Stimulated activated CD4-positive, alpha-beta T cell treated with anti-CD3 and anti-CD28 coated beads, Interleukin-4, amount 100 ng/mL, for 1 hour (primary cell): Measurements from ENCODE around the gene MAST4.

Experiments used
- DNase-seq: peaks from one replicate; pipeline ENCODE4 v3.0.0-alpha.2; 2020

The MAST4 gene

DNA sequence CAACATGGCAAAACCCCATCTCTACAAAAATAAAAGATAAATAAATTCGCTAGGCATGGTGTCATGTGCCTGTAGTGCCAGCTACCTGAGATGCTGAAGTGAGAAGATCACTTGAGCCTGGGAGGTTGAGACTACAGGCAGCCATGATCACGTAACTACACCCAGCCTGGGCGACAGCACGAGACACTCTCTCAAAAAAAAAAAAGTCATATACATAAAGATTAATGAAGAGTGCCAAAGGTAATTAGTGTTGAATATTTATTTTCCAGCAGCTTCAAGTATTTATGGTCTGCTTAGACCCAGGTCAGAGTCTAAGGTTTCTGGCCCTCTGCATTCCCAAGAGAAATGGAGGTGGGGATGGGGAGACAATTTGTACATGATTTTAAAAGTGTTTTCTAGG, 432.7 kb downstream of the MAST4 start:
- no peak for DNase-seq

DNA sequence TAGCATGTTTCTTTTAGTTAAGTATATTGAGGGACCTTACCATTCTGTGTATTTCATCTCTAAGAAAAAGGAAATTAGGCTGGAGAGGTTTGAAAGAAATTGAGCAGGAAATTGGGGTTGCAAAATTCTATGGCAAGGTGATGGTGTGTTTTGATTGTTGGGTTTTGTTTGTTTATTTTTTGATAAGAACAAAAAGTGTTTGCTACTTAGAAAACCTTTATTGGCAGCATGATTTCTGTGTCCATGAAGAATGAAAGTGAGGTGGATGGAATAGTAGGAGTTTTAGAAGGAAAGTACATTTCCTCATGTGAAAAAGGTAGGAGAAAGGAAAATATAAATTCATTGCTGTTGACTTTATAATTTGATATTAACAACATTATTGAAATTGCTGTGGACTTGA, 433.3 kb downstream of the MAST4 start:
- DNase-seq: no peak

DNA sequence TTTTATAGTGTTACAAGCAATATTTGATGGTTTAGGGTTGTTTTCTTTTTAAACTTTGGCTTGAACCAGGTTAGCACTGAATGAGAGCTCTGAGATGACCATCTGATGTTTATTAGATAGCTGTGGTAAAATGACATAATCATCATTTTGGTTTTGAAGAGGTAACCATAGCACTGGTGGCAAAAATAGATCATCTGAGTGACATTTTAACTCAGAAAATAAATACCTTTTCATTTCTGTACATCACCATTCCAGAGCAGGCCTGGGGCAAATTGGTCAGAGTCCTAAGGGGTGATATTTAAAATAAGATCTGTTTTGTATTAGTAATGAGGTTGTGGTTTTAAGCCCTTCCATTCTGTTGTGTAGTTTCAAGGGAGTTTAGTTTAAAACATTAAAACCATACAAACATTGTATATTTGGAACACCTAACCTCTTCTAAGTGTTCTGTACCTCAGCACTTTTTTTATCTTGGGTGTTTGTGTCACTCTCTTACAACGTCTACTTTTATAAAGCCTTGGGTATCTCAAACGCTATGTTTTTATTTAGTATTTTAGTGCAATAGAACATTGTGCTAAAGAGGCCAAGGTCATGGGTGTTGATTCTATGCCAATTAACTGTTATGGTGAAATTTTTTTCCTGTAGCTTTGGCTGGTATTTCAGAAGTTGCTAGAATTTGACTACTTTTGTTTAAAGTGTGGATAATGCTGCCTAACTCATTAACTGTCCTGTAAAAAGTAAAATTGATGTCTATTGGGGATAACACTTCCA, 434.3 kb downstream of the MAST4 start:
- DNase-seq: no peak

DNA sequence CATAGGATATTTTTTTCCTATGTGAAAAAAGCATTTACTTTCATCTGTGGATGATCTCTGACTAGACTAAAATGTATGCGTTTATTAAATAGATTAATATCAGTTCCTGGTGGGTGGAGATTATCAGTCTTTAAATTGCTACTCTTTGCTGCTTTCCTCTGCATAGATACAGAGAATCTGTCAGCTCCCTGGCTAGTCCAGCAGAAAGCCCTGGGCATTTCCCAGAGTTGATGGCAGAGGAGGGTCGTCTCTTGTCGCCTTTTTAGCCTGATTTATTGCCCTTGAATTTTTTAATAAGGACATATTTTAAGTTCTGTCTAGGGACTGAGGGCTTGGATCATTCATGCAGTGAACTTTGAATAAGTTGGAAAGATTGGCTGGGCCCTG, 434.9 kb downstream of the MAST4 start:
- no peak for DNase-seq

DNA sequence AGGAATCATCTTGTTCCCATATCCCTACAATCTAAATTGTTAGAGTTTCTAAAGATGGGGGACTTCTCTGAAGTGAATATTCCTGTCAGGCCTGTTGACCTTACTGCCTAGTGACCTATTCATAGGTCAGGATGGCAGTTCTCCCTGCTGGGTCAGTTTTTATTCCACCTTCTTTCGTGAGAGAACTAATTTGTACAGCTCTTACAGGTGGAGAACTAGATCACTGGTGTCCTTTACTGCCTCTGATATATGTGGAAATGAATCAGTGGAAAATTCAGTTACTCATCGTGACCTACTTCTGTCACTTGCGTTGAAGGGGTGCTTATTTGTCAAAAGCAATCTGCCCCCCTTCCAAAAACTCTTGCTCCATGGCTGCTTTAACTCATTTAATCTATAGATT, 435.5 kb downstream of the MAST4 start:
- DNase-seq: no peak

DNA sequence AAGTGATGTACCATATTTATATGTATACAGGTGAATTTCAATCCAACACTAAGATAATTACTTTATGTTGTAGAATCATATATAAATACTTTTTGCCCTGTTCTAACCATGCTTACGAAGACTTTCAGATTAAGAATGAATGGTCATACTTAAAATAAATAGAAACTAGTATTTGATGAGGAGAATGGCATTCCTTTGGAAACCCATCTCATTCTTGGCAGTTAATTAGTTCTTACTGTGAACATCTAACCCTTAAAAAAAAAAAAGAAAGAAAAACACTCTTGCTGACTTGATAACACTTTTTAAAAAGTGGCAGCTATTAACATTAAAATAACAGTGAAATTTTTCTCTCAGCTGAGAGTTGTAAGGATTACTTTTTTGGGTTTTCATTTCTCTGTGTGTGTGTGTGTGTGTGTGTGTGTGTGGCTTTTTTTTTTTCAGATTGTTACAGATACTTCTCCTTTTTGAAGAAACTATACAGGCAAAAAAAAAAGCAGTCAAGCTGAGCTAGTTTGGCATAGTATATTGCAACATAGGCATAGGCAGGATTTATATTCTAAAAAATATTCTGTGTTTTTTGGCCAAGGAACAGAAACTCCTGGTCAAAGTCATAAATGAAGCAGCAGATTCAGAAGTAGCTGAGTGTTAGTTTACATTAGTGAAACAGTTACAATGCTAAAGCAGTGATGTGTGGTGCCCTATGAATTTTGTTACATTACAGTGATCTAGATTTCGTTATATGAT, 436.9 kb downstream of the MAST4 start:
- no peak for DNase-seq

DNA sequence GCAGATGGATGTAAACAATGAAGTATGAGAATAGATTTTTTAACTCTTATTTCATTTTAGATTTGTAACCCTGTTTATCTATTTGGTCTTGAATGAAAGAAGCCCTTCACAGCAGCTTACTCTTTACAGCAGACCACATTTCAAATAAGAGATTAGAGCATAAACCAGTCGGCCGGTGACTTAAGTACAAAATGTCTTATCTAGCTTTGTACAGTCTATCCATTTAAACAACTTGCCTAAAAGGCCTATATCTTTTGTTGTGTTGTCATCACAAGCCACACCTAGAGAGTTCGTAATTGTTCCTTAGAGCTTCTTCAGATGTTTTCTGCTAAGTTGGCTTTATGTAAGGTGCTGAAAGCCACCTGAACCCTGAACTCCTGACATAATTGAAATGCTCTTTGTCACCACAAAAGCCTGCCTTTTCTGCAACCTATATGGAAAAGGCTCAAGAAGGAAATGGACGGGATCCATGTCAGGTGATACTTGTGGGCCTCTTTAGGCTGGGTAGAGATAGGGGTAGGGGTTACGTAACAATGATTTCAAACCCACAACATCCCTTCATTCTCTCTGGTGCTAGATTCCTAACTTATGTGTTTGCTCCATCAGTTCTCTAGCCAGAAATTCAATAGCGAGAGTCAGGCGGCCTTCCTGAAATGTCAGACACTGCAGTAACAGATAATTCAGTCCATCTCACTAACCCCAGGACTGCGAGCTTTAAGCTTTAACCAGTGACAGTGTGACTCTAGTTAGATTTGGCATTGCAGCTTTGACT, 437.9 kb downstream of the MAST4 start:
- no peak for DNase-seq

DNA sequence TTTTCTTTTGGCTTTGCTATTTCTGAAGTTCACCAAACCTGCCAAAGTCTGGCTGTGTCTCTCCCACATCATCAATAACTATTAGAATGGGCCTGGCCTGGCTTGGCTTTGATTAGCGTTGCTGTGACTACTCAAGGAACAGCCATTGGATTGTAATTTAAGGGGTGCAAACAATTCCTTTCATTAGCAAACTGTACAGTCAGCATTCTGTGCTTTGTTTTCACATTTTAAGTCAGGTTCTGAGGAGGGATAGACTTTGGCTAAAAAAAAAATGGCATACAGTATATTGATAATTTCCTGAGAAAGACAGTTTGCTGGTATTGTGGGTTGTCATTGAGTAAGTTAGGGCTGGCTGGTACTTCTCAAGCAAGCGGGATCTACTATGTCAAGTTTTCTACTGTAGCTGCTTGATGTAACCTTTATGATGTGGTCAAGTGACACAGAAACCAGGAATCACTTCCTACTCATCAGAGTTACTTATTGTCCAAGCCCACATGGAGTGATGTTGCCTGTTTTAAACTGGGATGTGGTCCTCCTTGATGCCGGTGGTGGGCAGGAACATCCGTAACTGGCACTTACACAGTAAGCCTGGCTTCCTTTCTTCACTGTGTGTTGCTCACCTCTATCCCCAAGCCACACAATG, 439.0 kb downstream of the MAST4 start:
- no peak for DNase-seq

DNA sequence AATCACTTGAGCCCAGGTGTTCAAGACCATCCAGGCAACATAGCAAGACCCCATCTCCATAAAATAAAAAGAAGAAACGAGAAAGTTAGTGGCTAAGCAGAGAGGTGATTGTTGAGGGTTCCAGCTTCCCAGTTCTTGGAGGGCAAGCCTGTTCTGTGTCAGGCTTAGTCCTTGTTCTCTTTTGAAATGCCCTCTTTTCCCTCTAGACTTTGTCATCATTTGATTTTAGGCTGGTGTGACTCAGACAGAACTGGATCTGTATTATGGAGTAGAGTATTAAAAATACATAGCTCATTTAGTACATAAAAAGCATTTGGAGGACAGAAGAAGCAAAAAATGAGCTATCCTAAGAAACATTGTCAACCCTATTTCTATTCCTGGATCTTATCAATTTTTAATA, 441.0 kb downstream of the MAST4 start:
- DNase-seq: no peak

DNA sequence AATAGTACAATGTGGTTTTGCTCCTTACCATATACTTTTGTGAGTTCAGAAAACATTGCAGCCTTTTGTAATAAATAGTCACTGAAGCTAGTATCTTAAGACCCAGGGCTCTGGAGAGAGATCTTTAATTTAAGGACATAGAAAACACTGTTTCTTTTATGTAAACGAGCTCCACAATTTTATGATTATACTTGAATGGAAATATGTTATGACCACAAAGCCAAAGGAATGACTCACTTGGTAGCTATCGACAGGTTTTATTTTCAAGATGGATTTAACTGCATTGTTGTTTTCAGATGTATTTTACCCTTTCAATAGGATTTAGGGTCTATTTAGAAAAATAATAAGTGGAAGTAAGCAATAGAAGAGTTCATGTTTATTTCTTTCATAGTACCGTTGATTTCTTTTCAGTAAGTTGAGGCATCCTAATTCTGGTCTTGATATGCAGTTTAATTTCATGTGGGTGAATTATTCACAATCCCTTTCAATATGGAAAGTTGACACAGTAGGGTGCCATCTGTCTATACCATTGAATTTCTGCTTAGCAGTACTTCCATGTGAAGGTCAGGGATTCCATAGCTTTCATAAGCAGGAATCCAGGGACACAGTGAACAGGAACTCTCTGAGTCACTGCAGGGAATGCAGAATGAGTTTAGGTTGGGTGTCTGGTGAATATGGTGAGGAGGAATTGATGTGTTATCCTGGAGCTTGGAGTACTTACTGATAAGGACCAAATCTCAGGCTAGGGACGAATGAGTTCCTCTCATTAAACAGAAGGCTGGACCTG, 442.8 kb downstream of the MAST4 start:
- DNase-seq: no peak

DNA sequence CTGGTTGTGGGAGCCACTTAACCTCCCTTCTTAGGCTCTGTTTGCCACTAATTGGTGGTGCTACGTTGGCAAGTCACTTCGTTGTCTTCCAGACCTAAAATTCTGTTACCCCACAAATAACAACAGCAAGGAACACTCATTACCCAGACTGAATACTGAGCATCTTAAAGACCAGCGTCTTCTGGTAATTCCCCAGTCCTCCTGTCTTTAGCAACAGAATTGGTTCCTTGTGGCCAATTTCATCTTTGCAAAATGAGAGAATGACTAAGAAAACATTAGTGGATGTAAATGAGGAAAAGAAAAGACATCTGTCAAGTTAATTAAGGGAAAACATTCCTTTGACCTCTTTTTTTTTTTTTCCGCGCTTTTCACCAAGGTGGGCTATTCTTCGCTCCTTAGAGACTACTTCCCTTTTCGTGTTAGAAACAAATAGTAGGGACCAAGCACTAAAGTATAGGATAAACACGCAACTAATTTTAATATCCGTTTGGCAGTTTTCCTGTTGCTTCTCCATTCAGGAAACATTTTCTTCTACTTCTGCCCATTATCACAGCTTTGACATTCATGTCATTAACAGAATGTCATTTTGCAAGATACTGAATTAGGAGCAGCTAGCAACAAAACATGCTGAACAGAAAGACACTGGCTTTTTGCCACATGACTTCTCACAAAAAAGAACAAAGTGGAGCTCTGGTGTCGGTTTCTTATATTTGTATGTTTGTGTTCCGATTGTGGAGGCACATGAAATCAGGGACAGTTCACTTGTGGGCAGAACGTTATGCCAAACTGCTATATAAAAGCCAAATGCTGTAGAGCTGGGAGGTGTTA, 446.2 kb downstream of the MAST4 start:
- DNase-seq: no peak

DNA sequence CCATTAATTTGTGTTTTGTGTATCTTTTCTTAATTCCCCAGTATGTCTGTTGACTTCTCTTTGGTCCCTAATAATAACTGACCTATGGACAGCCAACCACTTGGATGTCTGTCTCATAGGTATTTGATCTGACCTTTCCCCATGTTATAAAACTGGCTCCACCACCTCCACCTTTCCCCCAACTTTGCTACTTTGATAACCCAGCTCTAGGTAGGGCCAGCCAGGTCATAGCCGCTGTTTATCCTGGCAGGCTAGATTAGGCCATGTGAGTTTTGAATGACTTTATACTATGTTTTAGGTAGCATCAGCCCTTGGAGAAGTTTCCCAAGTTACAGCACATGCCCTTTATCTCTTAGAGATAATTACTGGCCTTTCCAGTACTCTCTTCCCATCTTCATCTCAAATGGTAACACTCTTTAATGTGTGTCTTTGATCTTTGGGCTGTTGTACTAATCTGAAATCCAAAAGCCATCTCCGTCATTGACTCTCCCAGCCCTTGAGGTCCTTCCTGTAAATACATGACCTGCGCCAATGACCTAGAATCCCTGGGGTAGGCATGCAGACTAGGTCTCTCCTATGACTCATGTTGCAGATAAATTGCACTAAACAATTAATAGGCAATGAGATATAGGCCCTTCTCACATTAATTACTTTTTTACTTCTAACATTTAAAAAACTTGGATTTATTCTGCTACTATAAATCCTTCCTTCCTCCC, 447.8 kb downstream of the MAST4 start:
- no peak for DNase-seq

DNA sequence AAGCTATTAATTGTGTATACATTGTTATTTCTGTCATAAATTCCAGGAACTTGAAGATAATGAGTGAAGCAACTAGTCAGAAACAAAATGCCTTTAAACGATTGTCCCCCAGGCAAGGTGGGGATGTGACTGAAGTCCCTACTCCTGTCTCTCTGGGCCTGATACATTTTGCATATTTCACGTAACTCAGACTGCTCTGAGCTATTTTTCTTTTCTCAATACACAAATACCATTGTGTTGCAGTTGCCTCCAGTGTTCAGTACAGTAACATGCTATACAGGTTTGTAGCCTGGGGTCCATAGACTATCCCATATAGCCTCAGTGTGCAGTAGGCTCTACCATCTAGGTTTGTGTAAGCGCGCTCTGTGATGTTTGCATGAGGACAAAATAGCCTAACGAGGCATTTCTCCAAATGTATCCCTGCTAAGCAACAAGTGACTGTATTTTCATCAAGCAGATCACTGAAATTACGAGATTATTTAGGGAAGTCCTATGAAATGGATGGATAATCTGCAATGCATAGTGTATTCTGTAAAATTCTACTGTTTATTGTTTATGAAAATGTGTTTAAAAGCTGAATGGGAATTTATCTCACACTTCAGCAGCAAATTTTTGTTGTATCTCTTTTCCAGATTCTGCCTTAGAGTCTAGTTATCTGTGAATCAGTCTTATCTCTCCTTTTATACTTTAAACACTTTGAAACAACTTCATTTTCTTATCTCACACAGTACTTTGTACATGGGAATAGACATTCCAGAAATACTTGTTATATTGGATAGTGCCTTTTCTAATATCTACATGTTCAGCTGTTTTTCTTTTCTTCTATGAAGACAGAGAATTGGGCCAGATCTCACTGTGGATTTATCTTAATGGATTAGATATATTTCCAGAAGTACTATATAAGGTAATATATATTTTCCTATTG, 449.9 kb downstream of the MAST4 start:
- DNase-seq: no peak

DNA sequence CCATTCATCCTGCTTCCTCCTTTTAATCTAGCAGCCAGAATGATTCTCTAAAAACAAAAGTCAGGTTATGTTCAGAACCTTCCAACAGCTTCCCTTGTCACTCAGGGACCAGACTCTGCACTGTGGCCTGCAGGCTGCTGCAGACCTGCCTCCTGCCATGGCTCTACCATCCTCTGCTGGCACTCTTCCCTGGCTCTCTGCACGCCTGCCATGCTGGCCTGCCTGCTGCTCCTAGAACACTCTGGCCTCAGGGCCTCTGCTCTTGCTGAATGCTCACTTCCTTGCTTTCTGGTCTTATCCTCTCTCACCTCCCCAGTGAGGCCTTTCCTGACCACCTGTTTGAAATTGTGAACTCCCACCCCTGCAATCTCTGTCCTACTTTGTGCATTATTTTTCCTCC, 451.0 kb downstream of the MAST4 start:
- DNase-seq: no peak

DNA sequence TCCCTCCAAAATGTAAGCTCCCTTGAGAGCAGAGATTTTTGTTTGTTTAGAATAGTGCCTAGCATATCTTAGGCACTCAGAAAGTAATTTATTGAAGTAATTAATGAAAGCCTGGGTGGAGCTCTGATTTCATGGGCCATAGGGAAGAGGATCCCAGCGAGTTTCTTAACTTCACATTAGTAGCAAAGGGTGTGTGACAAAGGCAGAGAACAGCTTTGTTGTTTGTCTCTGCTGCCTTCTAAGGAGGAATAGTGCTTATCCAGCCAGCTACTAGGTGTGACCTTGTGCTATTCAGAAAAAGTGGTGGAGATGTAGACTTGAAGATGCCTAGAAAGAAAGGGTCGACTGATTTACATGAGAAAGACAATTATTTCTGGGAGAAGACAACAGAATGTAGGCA, 451.4 kb downstream of the MAST4 start:
- no peak for DNase-seq

DNA sequence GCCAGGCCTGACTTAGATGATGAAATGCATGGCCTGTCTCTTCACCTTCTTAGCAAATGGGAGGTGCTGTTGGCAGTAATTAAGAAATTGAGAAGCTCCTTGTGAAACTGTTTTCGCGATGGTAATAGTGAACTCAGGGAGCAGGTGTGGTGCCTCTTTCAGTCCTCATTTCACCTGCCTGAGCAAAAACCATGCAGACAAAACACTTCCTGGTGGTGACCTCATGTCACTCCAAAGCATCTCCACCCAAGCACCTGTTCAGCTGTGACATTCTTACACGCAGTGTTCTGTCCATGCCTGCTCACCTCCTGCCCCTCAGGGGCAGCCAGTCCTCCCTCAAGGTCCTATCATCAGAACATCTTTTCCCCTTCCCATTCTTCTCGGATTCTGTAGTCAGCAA, 453.9 kb downstream of the MAST4 start:
- DNase-seq: no peak

DNA sequence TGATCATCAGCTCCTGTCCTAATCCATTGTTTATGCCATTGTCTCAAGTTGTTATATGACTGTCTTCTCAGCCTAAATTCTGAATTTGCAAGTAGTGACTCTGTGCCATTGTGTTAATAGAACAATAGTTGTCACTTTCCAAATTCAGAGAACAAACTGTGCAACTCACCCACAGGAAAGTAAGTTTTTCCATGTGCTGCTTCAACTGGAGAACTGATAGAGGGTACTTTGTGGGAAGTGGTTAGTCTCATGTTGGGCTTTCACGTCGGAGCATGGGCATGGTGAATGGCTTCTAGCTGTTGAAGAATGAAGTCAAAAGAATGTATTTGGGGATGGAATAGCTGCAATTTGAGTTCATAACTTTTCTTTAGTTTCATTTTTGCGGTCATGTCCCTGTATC, 454.4 kb downstream of the MAST4 start:
- no peak for DNase-seq

DNA sequence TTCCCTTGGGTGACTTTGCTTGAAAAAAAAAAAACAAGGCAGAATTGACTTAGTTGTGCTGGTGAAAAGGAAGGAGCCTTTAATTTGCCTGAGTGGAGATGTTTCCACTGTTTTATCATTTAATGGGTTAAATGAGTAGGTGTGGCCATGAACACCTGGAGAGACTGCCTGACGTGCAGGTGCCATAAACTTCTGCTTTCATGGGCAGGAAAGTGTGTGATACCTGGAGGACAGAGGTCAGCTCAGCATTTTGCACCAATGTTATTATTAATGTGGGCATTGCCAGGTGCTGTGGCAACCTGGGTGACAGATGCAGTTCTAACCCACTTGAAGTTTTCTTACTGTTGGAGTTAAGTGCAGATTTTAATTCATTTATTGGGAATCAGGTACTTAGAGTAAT, 455.0 kb downstream of the MAST4 start:
- no peak for DNase-seq

DNA sequence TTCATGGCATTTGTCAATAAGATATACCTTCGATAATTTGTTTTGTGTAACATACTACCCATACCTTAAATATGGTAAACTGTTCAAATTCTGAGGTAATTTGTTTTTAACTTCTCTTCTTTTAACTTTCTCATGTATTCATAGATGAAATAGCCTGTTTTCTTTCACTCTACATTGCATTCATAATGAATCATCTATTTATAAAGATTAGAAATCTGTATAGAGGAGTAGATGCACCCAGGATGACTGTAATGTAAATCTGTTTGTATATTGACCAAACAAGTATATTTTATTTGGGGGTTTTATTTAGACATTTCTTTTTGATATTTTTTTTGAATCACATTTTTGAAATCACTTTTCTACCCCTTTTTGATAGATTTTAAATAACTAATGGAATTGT, 455.8 kb downstream of the MAST4 start:
- no peak for DNase-seq

DNA sequence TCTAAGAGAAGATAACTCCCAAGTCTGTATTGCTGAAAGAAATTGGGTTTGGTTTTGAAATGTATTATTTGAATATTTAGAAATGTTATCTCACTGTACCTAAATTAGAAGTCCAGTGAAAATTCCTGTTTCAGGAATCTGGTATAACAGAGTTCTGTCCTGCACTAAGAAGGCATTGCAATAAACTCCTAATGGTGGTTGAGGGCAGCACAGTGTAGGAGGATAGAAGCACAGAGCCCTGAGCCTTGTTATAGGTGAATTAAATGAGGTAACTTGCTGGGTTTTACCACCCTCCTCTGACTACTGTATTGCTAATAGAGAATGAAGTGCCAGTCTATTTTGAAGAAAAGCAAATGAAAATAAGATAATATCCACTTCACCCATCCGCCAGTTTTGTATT, 457.0 kb downstream of the MAST4 start:
- no peak for DNase-seq
